Erythroblast (primary cell): ENCODE measurements around the gene SAA4.

Experiments
- DNase-seq, 2 experiments: peaks; one replicate each; lab custom pipeline; 2025; lab: John Stamatoyannopoulos, UW
- GATA1 ChIP-seq: IDR thresholded peaks from 2 replicates; pipeline ENCODE4 v1.6.1; 2011; ENCODE audit warnings: low read depth, mild to moderate bottlenecking, control low read depth, low read length, moderate library complexity
- POLR2A ChIP-seq: IDR thresholded peaks from 2 replicates; pipeline ENCODE4 v1.6.1; 2011; ENCODE audit warnings: mild to moderate bottlenecking, low read length

SAA4 gene

DNA sequence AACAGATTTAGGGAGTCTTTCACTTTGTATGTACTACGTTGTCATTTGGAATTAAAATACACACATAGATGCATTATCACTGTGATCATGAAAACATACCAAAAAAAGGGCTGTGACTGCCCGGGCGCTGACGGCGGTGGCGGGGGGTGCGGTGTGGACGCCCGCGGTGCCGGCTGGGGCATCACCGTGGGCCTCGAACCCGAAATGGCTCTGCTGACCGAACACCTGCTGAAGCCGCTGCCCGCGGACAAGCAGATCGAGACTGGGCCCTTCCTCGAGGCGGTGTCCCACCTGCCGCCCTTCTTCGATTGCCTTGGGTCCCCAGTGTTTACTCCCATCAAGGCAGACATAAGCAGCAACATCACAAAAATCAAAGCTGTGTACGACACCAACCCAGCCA lies 47.8 kb downstream of the SAA4 start:
- DNase-seq, result no peak
- TF ChIP-seq GATA1 (no peak), POLR2A (no peak)
